SK-N-SH (cell line): ENCODE data around the gene METRNL. TPM values are rescaled to one million over a fixed set of nuclear protein-coding genes. Genes with fewer than 3 reads are reported as not detected.

ENCODE experiments used
- CTCF ChIA-PET: fragments of 300-600, 350-600 bp; formaldehyde crosslinking; extraction: SDS; loops from one replicate; lab custom pipeline; 2021; lab: Yijun Ruan, JAX
- POLR2A ChIA-PET: fragments of 350-600 bp; sonication (Branson Sonifier 250); formaldehyde crosslinking; extraction: SDS; loops from one replicate; lab custom pipeline; 2020; ENCODE audit warnings: antibody characterized with exemption, inconsistent platforms; lab: Yijun Ruan, JAX
- DNase-seq: peaks from one replicate; pipeline ENCODE4 v3.0.0; 2012
- H2AFZ ChIP-seq: fragments of 200-600 bp; sonication (generic); 2 replicates; pipeline ENCODE4 v1.8.1; 2016; ENCODE audit warnings: antibody characterized with exemption, mild to moderate bottlenecking, low read depth
- H3F3A ChIP-seq: fragments of 200-600 bp; sonication (generic); replicated peaks from 2 replicates; pipeline ENCODE3; 2016; ENCODE audit warnings: antibody characterized with exemption, mild to moderate bottlenecking; ENCODE audit not compliant: insufficient read depth
- H3K27ac ChIP-seq, 2 experiments: fragments of 200-500 bp in 1 of 2; fragments of 200-600 bp in 1 of 2; sonication (Bioruptor generic) in 1 of 2; sonication (generic), shearing (Covaris generic) in 1 of 2; 2 replicates each; pipeline versions ENCODE4 v1.5.1 to v1.6.1; 2014 to 2016; ENCODE audit warnings: low read depth in 2 of 2, inconsistent platforms in 1 of 2, low read length in 1 of 2, mild to moderate bottlenecking in 1 of 2, mixed read lengths in 1 of 2
- H3K27me3 ChIP-seq: fragments of 200-600 bp; sonication (generic), shearing (Covaris generic); 2 replicates; pipeline ENCODE4 v1.6.1; 2016; ENCODE audit warnings: mixed run types; ENCODE audit not compliant: insufficient read depth
- H3K36me3 ChIP-seq, 2 experiments: fragments of 200-500 bp in 1 of 2; fragments of 200-600 bp in 1 of 2; sonication (Bioruptor generic) in 1 of 2; sonication (generic) in 1 of 2; replicated peaks in 1 of 2; 2 replicates each; pipeline versions ENCODE3 to v1.5.1; 2014 to 2016; ENCODE audit warnings: low read length in 1 of 2, mild to moderate bottlenecking in 1 of 2; ENCODE audit not compliant: insufficient read depth in 2 of 2, control insufficient read depth in 1 of 2
- H3K4me1 ChIP-seq, 2 experiments: fragments of 200-500 bp in 1 of 2; fragments of 200-600 bp in 1 of 2; sonication (Bioruptor generic) in 1 of 2; sonication (generic), shearing (Covaris generic) in 1 of 2; 2 replicates each; pipeline versions ENCODE4 v1.5.1 to v1.6.1; 2014 to 2016; ENCODE audit warnings: low read depth in 1 of 2, low read length in 1 of 2, mixed run types in 1 of 2; ENCODE audit not compliant: insufficient read depth in 2 of 2, control insufficient read depth in 1 of 2
- H3K4me2 ChIP-seq: fragments of 200-600 bp; sonication (generic), shearing (Covaris generic); 2 replicates; pipeline ENCODE4 v1.6.1; 2017; ENCODE audit warnings: mixed run types
- H3K4me3 ChIP-seq, 2 experiments: fragments of 200-500 bp in 1 of 2; fragments of 200-600 bp in 1 of 2; sonication (Bioruptor generic) in 1 of 2; sonication (generic), shearing (Covaris generic) in 1 of 2; 2 replicates each; pipeline versions ENCODE4 v1.5.1 to v1.8.1; 2014 to 2016; ENCODE audit warnings: low read depth in 2 of 2, inconsistent platforms in 1 of 2, low read length in 1 of 2, mild to moderate bottlenecking in 1 of 2, mixed read lengths in 1 of 2, moderate library complexity in 1 of 2
- H3K79me2 ChIP-seq: fragments of 200-600 bp; sonication (generic); 2 replicates; pipeline ENCODE4 v1.8.1; 2017; ENCODE audit warnings: mild to moderate bottlenecking; ENCODE audit not compliant: insufficient read depth
- H3K9ac ChIP-seq: fragments of 200-600 bp; sonication (generic); 2 replicates; pipeline ENCODE4 v1.6.1; 2017; ENCODE audit warnings: mixed run types
- H3K9me2 ChIP-seq: fragments of 200-600 bp; sonication (generic); 2 replicates; pipeline ENCODE4 v1.6.1; 2017; ENCODE audit warnings: mixed run types
- H3K9me3 ChIP-seq: fragments of 200-600 bp; sonication (generic); 2 replicates; pipeline ENCODE4 v1.6.1; 2017; ENCODE audit warnings: mixed run types, mild to moderate bottlenecking, moderate library complexity
- H4K20me1 ChIP-seq: fragments of 200-600 bp; sonication (generic); 2 replicates; pipeline ENCODE4 v1.6.1; 2017; ENCODE audit warnings: mild to moderate bottlenecking, mixed run types; ENCODE audit not compliant: insufficient read depth
- CHD2 ChIP-seq: fragments of 150-350 bp; IDR thresholded peaks from 2 replicates; pipeline ENCODE4 v1.6.1; 2018; ENCODE audit warnings: low read length; ENCODE audit not compliant: partially characterized antibody
- ELF1 ChIP-seq: IDR thresholded peaks from 2 replicates; pipeline ENCODE4 v1.4.0; 2012
- EZH2phosphoT487 ChIP-seq: fragments of 200-600 bp; sonication (generic); IDR thresholded peaks from 2 replicates; pipeline ENCODE4 v1.6.1; 2017; ENCODE audit warnings: low read depth, mixed run types, mild to moderate bottlenecking, antibody characterized with exemption, moderate library complexity, borderline replicate concordance
- FOSL2 ChIP-seq: IDR thresholded peaks from 2 replicates; pipeline ENCODE4 v1.4.0; 2012; ENCODE audit warnings: low read depth, mild to moderate bottlenecking, moderate library complexity, borderline replicate concordance
- FOXM1 ChIP-seq: IDR thresholded peaks from 2 replicates; pipeline ENCODE4 v1.4.0; 2012; ENCODE audit warnings: low read depth, mild to moderate bottlenecking
- GATA2 ChIP-seq: sonication (generic); formaldehyde crosslinking; IDR thresholded peaks from 2 replicates; pipeline ENCODE4 v1.5.0; 2020; ENCODE audit warnings: mild to moderate bottlenecking, missing genetic modification reagents
- IRF3 ChIP-seq: fragments of 150-350 bp; IDR thresholded peaks from 2 replicates; pipeline ENCODE4 v1.6.1; 2016; ENCODE audit warnings: mild to moderate bottlenecking, low read depth, low read length
- JUND ChIP-seq: IDR thresholded peaks from 2 replicates; pipeline ENCODE4 v1.4.0; 2012
- MEF2A ChIP-seq: IDR thresholded peaks from 2 replicates; pipeline ENCODE4 v1.4.0; 2012; ENCODE audit warnings: low read depth, borderline replicate concordance
- MXI1 ChIP-seq: IDR thresholded peaks from 2 replicates; pipeline ENCODE4 v1.6.1; 2012; ENCODE audit warnings: mild to moderate bottlenecking, low read depth, low read length, improper control_type of control experiment
- NFIC ChIP-seq: IDR thresholded peaks from 2 replicates; pipeline ENCODE4 v1.4.0; 2012; ENCODE audit warnings: borderline replicate concordance
- NRF1 ChIP-seq: IDR thresholded peaks from 2 replicates; pipeline ENCODE4 v1.6.1; 2012; ENCODE audit warnings: low read depth, mild to moderate bottlenecking, low read length
- PBX3 ChIP-seq: IDR thresholded peaks from 2 replicates; pipeline ENCODE4; 2012
- POLR2AphosphoS5 ChIP-seq: IDR thresholded peaks from 2 replicates; pipeline ENCODE4 v1.6.1; 2012; ENCODE audit warnings: low read depth, low read length
- RAD21 ChIP-seq: IDR thresholded peaks from 2 replicates; pipeline ENCODE4 v1.6.1; 2012; ENCODE audit warnings: mild to moderate bottlenecking, low read length
- RCOR1 ChIP-seq: fragments of 150-350 bp; IDR thresholded peaks from 2 replicates; pipeline ENCODE4 v1.6.1; 2017; ENCODE audit warnings: antibody characterized with exemption, low read length
- REST ChIP-seq: IDR thresholded peaks from 2 replicates; pipeline ENCODE4 v1.6.1; 2012; ENCODE audit warnings: mild to moderate bottlenecking, low read depth, low read length, moderate library complexity
- RFX5 ChIP-seq: IDR thresholded peaks from 2 replicates; pipeline ENCODE4 v1.6.1; 2012; ENCODE audit warnings: mild to moderate bottlenecking, improper control_type of control experiment, low read length
- SIN3A ChIP-seq: IDR thresholded peaks from 2 replicates; pipeline ENCODE4 v1.6.1; 2012; ENCODE audit warnings: low read depth, mild to moderate bottlenecking, low read length, moderate library complexity, borderline replicate concordance
- TEAD4 ChIP-seq: IDR thresholded peaks from 2 replicates; pipeline ENCODE4 v1.4.0; 2012; ENCODE audit warnings: mild to moderate bottlenecking, borderline replicate concordance; ENCODE audit not compliant: insufficient read depth
- USF2 ChIP-seq: fragments of 150-350 bp; IDR thresholded peaks from 2 replicates; pipeline ENCODE4 v1.6.1; 2017; ENCODE audit warnings: antibody characterized with exemption, low read length, low read depth, borderline replicate concordance
- YY1 ChIP-seq: IDR thresholded peaks from 2 replicates; pipeline ENCODE4 v1.4.0; 2012; ENCODE audit warnings: low read depth, mild to moderate bottlenecking
- WGBS: methylation state at CpG from one replicate; pipeline ENCODE4 v1.1.6; 2017; ENCODE audit warnings: low lambda C conversion rate; 5-methylcytosine and 5-hydroxymethylcytosine counted together
- polyA plus RNA-seq, 3 experiments: library from polyadenylated mRNA; depleted of rRNA; stranded (reverse); fragments of >200 nt; gene quantifications; 2 replicates each; pipeline ENCODE4 v1.2.3, GENCODE V29; 2012

METRNL gene
- polyA plus RNA-seq, 1 of the 3 experiments (the other 2 are of a cell fraction), result 75.5 TPM

- POLR2A ChIA-PET, result no interaction called here
Observed at GRCh38 chr17:83136931-83137330, 57.5 kb downstream of the METRNL start.

GRCh38 chr17:83137523-83137922 lies 58.1 kb downstream of the METRNL start:
- Histone ChIP-seq H3K4me1 (peaks cover 0 to 10% of the 10 kb centered on the region in 2 experiments; a peak in 1 of 4 replicates), H3K27ac (no peak overlapping the region), H3K4me3 (no peak overlapping the region), H3F3A (no peaks in the 10 kb centered on the region), H2AFZ (no peak overlapping the region), H3K9ac (no peak overlapping the region), H3K27me3 (peaks cover 45% of the 10 kb centered on the region), H3K79me2 (no peaks in the 10 kb centered on the region), H3K9me3 (peaks cover 8% of the 10 kb centered on the region), H3K36me3 (no peaks in the 10 kb centered on the region), H3K4me2 (no peak overlapping the region), H4K20me1 (no peaks in the 10 kb centered on the region), H3K9me2 (no peaks in the 10 kb centered on the region)
- CTCF ChIA-PET, result interaction anchor here (0.9 kb wide), 1 partner anchor 356 kb away, joined by 3 read pairs; no protein-coding TSS in a partner anchor
- DNase-seq, result no peak
- POLR2A ChIA-PET, result no interaction called here
- TF ChIP-seq TEAD4, result no peak
- no peak for TF ChIP-seq EZH2phosphoT487
- TF ChIP-seq REST, result no peak
- TF ChIP-seq FOXM1, result no peak
- no peak for TF ChIP-seq MXI1
- no peak for TF ChIP-seq YY1
- no peak for TF ChIP-seq NRF1
- TF ChIP-seq ELF1, result no peak
- TF ChIP-seq GATA2 (CRISPR knock-in tag), result no peak
- TF ChIP-seq JUND, result no peak
- TF ChIP-seq RCOR1, result no peak
- TF ChIP-seq MEF2A, result no peak
- no peak for TF ChIP-seq SIN3A
- no peak for TF ChIP-seq IRF3
- TF ChIP-seq NFIC, result no peak
- no peak for TF ChIP-seq RAD21
- no peak for TF ChIP-seq USF2
- no peak for TF ChIP-seq FOSL2
- TF ChIP-seq CHD2, result no peak
- TF ChIP-seq PBX3, result no peak
- WGBS, result 61% methylated on average over 9 of the region's 9 CpGs

More at GRCh38 chr17:83136931-83137330, 57.5 kb downstream of the METRNL start:
- no peak overlapping the region for H2AFZ ChIP-seq
- H3K9me3 ChIP-seq, result peaks cover 2% of the 10 kb centered on the region; the same call in 1 of the 2 replicates
- no peaks in the 10 kb centered on the region for H3K9me2 ChIP-seq
- WGBS, result 82% methylated on average over 16 of the region's 16 CpGs
- TF ChIP-seq TEAD4, result no peak
- TF ChIP-seq POLR2AphosphoS5, result no peak
- TF ChIP-seq GATA2 (CRISPR knock-in tag), result no peak
- TF ChIP-seq RFX5, result no peak
- no peak for TF ChIP-seq NFIC
- TF ChIP-seq, all 33 proteins: peak for 0
- Histone ChIP-seq H3K9ac (no peak overlapping the region), H3K4me3 (no peak overlapping the region), H3K4me2 (no peak overlapping the region), H3K36me3 (no peaks in the 10 kb centered on the region), H3K27ac (no peak overlapping the region), H3K27me3 (peaks cover 46% of the 10 kb centered on the region), H3K79me2 (no peaks in the 10 kb centered on the region), H4K20me1 (no peaks in the 10 kb centered on the region), H3K4me1 (peaks cover 0 to 10% of the 10 kb centered on the region in 2 experiments; a peak in 1 of 4 replicates), H3F3A (no peaks in the 10 kb centered on the region)
- CTCF ChIA-PET, result interaction anchor here (0.9 to 2.0 kb wide), 2 partner anchors 14 to 355 kb away, joined by 3 to 4 read pairs; no protein-coding TSS in a partner anchor
- DNase-seq, result no peak
